ENCODE results near the gene DLEC1. TPM values are rescaled to one million over a fixed set of nuclear protein-coding genes. Genes with fewer than 3 reads are reported as not detected.
A peak's percentile ranks its signal among the peaks of the same experiment; 100 is the strongest.

Gene DLEC1
- total and polyA plus RNA-seq, 4 donors = 0.25 to 0.69 (median 0.42) TPM

GRCh38 chr3:38101811-38102443, 62.9 kb downstream of the DLEC1 start:
- Histone ChIP-seq H3K36me3 (ENCODE audit: control insufficient read depth in 1 of 2, insufficient read depth in 2 of 2, low read length in 1 of 2) (no peaks in the 10 kb centered on the region), H3K4me3 (ENCODE audit: low read length in 2 of 2) (no peak overlapping the region), H3K27ac (ENCODE audit: low read depth in 1 of 2, low read length in 2 of 2) (no peak overlapping the region), H3K4me1 (ENCODE audit: control insufficient read depth in 1 of 2, insufficient read depth in 2 of 2, low read length in 2 of 2) (no peaks in the 10 kb centered on the region), H3K27me3 (ENCODE audit: control insufficient read depth in 1 of 2, insufficient read depth in 2 of 2, low read length in 1 of 2) (no peaks in the 10 kb centered on the region), H3K9me3 (ENCODE audit: control insufficient read depth, low read length) (no peaks in the 10 kb centered on the region)
- ATAC-seq (ENCODE audit: low FRiP score) = no peak
- intact Hi-C loops (cut with DNase I) = no loop called here
- DNase-seq = no peak
- 89 to 90% methylated on average over 6 of the region's 6 CpGs for WGBS, 2 donors

- H3K9me3 ChIP-seq (ENCODE audit: control insufficient read depth, low read length) = no peaks in the 10 kb centered on the region
- no peak for DNase-seq
- no peak for ATAC-seq (ENCODE audit: low FRiP score)
- WGBS, 2 donors = 54 to 65% methylated on average over 1 of the region's 1 CpG
- no peak overlapping the region for H3K27ac ChIP-seq (ENCODE audit: low read depth in 1 of 2, low read length in 2 of 2)
- no peak overlapping the region for H3K4me3 ChIP-seq (ENCODE audit: low read length in 2 of 2)
- no peaks in the 10 kb centered on the region for H3K27me3 ChIP-seq (ENCODE audit: control insufficient read depth in 1 of 2, insufficient read depth in 2 of 2, low read length in 1 of 2)
- H3K4me1 ChIP-seq (ENCODE audit: control insufficient read depth in 1 of 2, insufficient read depth in 2 of 2, low read length in 2 of 2) = no peaks in the 10 kb centered on the region
- no peaks in the 10 kb centered on the region for H3K36me3 ChIP-seq (ENCODE audit: control insufficient read depth in 1 of 2, insufficient read depth in 2 of 2, low read length in 1 of 2)
- intact Hi-C loops (cut with DNase I) = no loop called here
These were observed 63.4 kb downstream of the DLEC1 start for GRCh38 chr3:38102444-38102814.

- Histone ChIP-seq H3K36me3 (ENCODE audit: control insufficient read depth in 1 of 2, insufficient read depth in 2 of 2, low read length in 1 of 2) (no peaks in the 10 kb centered on the region), H3K27me3 (ENCODE audit: control insufficient read depth in 1 of 2, insufficient read depth in 2 of 2, low read length in 1 of 2) (no peaks in the 10 kb centered on the region), H3K9me3 (ENCODE audit: control insufficient read depth, low read length) (no peaks in the 10 kb centered on the region), H3K4me3 (ENCODE audit: low read length in 2 of 2) (no peak overlapping the region), H3K4me1 (ENCODE audit: control insufficient read depth in 1 of 2, insufficient read depth in 2 of 2, low read length in 2 of 2) (no peaks in the 10 kb centered on the region), H3K27ac (ENCODE audit: low read depth in 1 of 2, low read length in 2 of 2) (no peak overlapping the region)
- ATAC-seq (ENCODE audit: low FRiP score) (no peak), DNase-seq (no peak)
- intact Hi-C loops (cut with DNase I) = no loop called here
- WGBS, 2 donors = 43 to 55% methylated on average over 1 of the region's 1 CpG
These were observed 66.5 kb downstream of the DLEC1 start for GRCh38 chr3:38105525-38105924.

GRCh38 chr3:38107911-38108648, 69.1 kb downstream of the DLEC1 start:
- Histone ChIP-seq H3K27ac (ENCODE audit: low read depth in 1 of 2, low read length in 2 of 2) (no peak overlapping the region), H3K4me1 (ENCODE audit: control insufficient read depth in 1 of 2, insufficient read depth in 2 of 2, low read length in 2 of 2) (no peaks in the 10 kb centered on the region), H3K27me3 (ENCODE audit: control insufficient read depth in 1 of 2, insufficient read depth in 2 of 2, low read length in 1 of 2) (no peaks in the 10 kb centered on the region), H3K4me3 (ENCODE audit: low read length in 2 of 2) (no peak overlapping the region), H3K9me3 (ENCODE audit: control insufficient read depth, low read length) (no peaks in the 10 kb centered on the region), H3K36me3 (ENCODE audit: control insufficient read depth in 1 of 2, insufficient read depth in 2 of 2, low read length in 1 of 2) (no peaks in the 10 kb centered on the region)
- DNase-seq = peak in 1 of 2 donors; percentile 54
- ATAC-seq (ENCODE audit: low FRiP score) = no peak
- 82 to 92% methylated on average over 7 of the region's 7 CpGs for WGBS, 2 donors
- intact Hi-C loops (cut with DNase I) = no loop called here

- DNase-seq (peak in 1 of 2 donors; percentile 51), ATAC-seq (ENCODE audit: low FRiP score) (peak; percentile 37)
- WGBS, 2 donors = 90 to 91% methylated on average over 11 of the region's 11 CpGs
- intact Hi-C loops (cut with DNase I) = no loop called here
- Histone ChIP-seq H3K27me3 (ENCODE audit: control insufficient read depth in 1 of 2, insufficient read depth in 2 of 2, low read length in 1 of 2) (no peaks in the 10 kb centered on the region), H3K9me3 (ENCODE audit: control insufficient read depth, low read length) (no peaks in the 10 kb centered on the region), H3K4me3 (ENCODE audit: low read length in 2 of 2) (no peak overlapping the region), H3K36me3 (ENCODE audit: control insufficient read depth in 1 of 2, insufficient read depth in 2 of 2, low read length in 1 of 2) (no peaks in the 10 kb centered on the region), H3K27ac (ENCODE audit: low read depth in 1 of 2, low read length in 2 of 2) (no peak overlapping the region), H3K4me1 (ENCODE audit: control insufficient read depth in 1 of 2, insufficient read depth in 2 of 2, low read length in 2 of 2) (no peaks in the 10 kb centered on the region)
These were observed 69.9 kb downstream of the DLEC1 start for GRCh38 chr3:38108649-38109579.

- intact Hi-C loops (cut with DNase I) = no loop called here
- no peak overlapping the region for H3K4me3 ChIP-seq (ENCODE audit: low read length in 2 of 2)
- no peaks in the 10 kb centered on the region for H3K4me1 ChIP-seq (ENCODE audit: control insufficient read depth in 1 of 2, insufficient read depth in 2 of 2, low read length in 2 of 2)
- DNase-seq = peak in 1 of 2 donors; percentile 74
- no peaks in the 10 kb centered on the region for H3K27me3 ChIP-seq (ENCODE audit: control insufficient read depth in 1 of 2, insufficient read depth in 2 of 2, low read length in 1 of 2)
- ATAC-seq (ENCODE audit: low FRiP score) = no peak
- H3K36me3 ChIP-seq (ENCODE audit: control insufficient read depth in 1 of 2, insufficient read depth in 2 of 2, low read length in 1 of 2) = no peaks in the 10 kb centered on the region
- no peak overlapping the region for H3K27ac ChIP-seq (ENCODE audit: low read depth in 1 of 2, low read length in 2 of 2)
- WGBS, 2 donors = 91 to 92% methylated on average over 17 of the region's 17 CpGs
- H3K9me3 ChIP-seq (ENCODE audit: control insufficient read depth, low read length) = no peaks in the 10 kb centered on the region
These were observed 70.7 kb downstream of the DLEC1 start for GRCh38 chr3:38109580-38110313.

GRCh38 chr3:38110314-38111050, 71.5 kb downstream of the DLEC1 start:
- Histone ChIP-seq H3K9me3 (ENCODE audit: control insufficient read depth, low read length) (no peaks in the 10 kb centered on the region), H3K4me3 (ENCODE audit: low read length in 2 of 2) (no peak overlapping the region), H3K27me3 (ENCODE audit: control insufficient read depth in 1 of 2, insufficient read depth in 2 of 2, low read length in 1 of 2) (no peaks in the 10 kb centered on the region), H3K27ac (ENCODE audit: low read depth in 1 of 2, low read length in 2 of 2) (no peak overlapping the region), H3K36me3 (ENCODE audit: control insufficient read depth in 1 of 2, insufficient read depth in 2 of 2, low read length in 1 of 2) (no peaks in the 10 kb centered on the region), H3K4me1 (ENCODE audit: control insufficient read depth in 1 of 2, insufficient read depth in 2 of 2, low read length in 2 of 2) (no peaks in the 10 kb centered on the region)
- ATAC-seq (ENCODE audit: low FRiP score) = no peak
- intact Hi-C loops (cut with DNase I) = no loop called here
- WGBS, 2 donors = 89 to 95% methylated on average over 6 of the region's 6 CpGs
- DNase-seq = peak in 1 of 2 donors; percentile 54

- Histone ChIP-seq H3K27ac (ENCODE audit: low read depth in 1 of 2, low read length in 2 of 2) (no peak overlapping the region), H3K4me3 (ENCODE audit: low read length in 2 of 2) (no peak overlapping the region), H3K4me1 (ENCODE audit: control insufficient read depth in 1 of 2, insufficient read depth in 2 of 2, low read length in 2 of 2) (no peaks in the 10 kb centered on the region), H3K9me3 (ENCODE audit: control insufficient read depth, low read length) (no peaks in the 10 kb centered on the region), H3K27me3 (ENCODE audit: control insufficient read depth in 1 of 2, insufficient read depth in 2 of 2, low read length in 1 of 2) (no peaks in the 10 kb centered on the region), H3K36me3 (ENCODE audit: control insufficient read depth in 1 of 2, insufficient read depth in 2 of 2, low read length in 1 of 2) (no peaks in the 10 kb centered on the region)
- 84 to 94% methylated on average over 4 of the region's 4 CpGs for WGBS, 2 donors
- intact Hi-C loops (cut with DNase I) = no loop called here
- ATAC-seq (ENCODE audit: low FRiP score) (no peak), DNase-seq (peak in 1 of 2 donors; percentile 19)
These were observed 72.2 kb downstream of the DLEC1 start for GRCh38 chr3:38111201-38111600.

All from aorta (tissue), 5 donors.